ENCODE data around the gene HVCN1.

Gene HVCN1

GRCh38 chr12:110689281-110690126, 589 bp upstream of the HVCN1 start:
- Histone ChIP-seq H3K79me2 (ENCODE audit: low read length) (no peaks in the 10 kb centered on the region), H3K27me3 (ENCODE audit: low read depth, low read length) (peaks cover 17% of the 10 kb centered on the region), H3K4me3 (ENCODE audit: low read length) (peak overlapping the region; percentile 70), H2AFZ (ENCODE audit: low read depth, low read length) (no peak overlapping the region), H3K4me2 (ENCODE audit: low read length) (peak overlapping the region; percentile 51), H3K9ac (ENCODE audit: low read length) (peak overlapping the region; percentile 29), H3K4me1 (ENCODE audit: low read length) (peaks cover 26% of the 10 kb centered on the region), H3K9me3 (ENCODE audit: insufficient read depth, low read length) (no peaks in the 10 kb centered on the region), H3K27ac (ENCODE audit: low read length) (no peak overlapping the region), H4K20me1 (ENCODE audit: insufficient read depth, low read length) (no peaks in the 10 kb centered on the region), H3K36me3 (replicated peaks; ENCODE audit: low read depth, low read length) (no peaks in the 10 kb centered on the region)
- TF ChIP-seq EZH2phosphoT487 (IDR thresholded peaks at IDR 0.05; ENCODE audit: low read depth) (no peak), CTCF (IDR thresholded peaks at IDR 0.05; ENCODE audit: low read depth, low read length) (no peak)

DNA sequence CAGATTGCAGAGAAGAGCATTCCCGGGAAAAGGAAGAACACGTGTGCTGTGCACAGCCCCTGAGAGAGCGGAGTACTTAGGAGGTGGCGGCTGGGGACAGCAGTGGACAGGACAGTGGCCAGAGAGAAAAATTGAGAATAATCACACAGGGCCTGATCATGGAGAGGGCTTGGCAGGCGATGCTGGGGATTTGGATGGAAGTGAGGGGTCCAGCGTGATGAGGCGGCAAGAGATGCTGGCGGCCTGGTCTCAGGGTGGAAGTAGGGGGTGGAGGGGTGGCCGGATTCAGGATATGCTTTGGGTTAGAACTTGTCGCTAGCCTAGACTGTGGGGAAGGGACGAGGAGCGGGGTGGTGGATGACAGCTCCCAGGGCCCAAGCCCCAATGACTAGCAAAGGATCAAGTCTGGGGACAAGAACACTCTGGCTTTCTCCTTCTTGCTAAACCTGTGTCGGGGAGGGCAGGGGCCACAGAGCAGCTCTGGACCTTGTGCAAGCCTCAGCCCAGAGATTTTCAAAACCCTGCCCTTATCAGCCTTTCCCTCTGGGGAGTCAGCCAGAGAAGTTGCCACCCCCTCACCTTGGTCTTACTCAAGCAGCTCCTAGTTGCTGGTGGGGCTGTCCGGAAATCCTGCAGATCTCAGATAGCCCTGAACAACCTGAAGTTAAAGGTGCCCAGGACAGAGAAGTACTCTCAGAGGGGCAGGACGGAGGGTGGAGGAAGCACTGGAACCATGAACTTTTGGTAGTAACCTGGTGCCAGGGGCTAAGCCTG, 1.3 kb downstream of the HVCN1 start:
- Histone ChIP-seq H3K9ac (ENCODE audit: low read length) (no peak overlapping the region), H3K27ac (ENCODE audit: low read length) (no peak overlapping the region), H4K20me1 (ENCODE audit: insufficient read depth, low read length) (no peaks in the 10 kb centered on the region), H3K27me3 (ENCODE audit: low read depth, low read length) (peaks cover 17% of the 10 kb centered on the region), H3K4me1 (ENCODE audit: low read length) (peaks cover 19% of the 10 kb centered on the region), H3K9me3 (ENCODE audit: insufficient read depth, low read length) (no peaks in the 10 kb centered on the region), H3K4me2 (ENCODE audit: low read length) (no peak overlapping the region), H3K4me3 (ENCODE audit: low read length) (no peak overlapping the region), H3K79me2 (ENCODE audit: low read length) (no peaks in the 10 kb centered on the region), H3K36me3 (replicated peaks; ENCODE audit: low read depth, low read length) (no peaks in the 10 kb centered on the region), H2AFZ (ENCODE audit: low read depth, low read length) (no peak overlapping the region)
- no peak for TF ChIP-seq CTCF (IDR thresholded peaks at IDR 0.05; ENCODE audit: low read depth, low read length)
- TF ChIP-seq EZH2phosphoT487 (IDR thresholded peaks at IDR 0.05; ENCODE audit: low read depth), result no peak

- Histone ChIP-seq H3K9me3 (ENCODE audit: insufficient read depth, low read length) (no peaks in the 10 kb centered on the region), H3K4me1 (ENCODE audit: low read length) (peaks cover 18% of the 10 kb centered on the region), H3K36me3 (replicated peaks; ENCODE audit: low read depth, low read length) (no peaks in the 10 kb centered on the region), H3K27me3 (ENCODE audit: low read depth, low read length) (peaks cover 17% of the 10 kb centered on the region), H2AFZ (ENCODE audit: low read depth, low read length) (no peak overlapping the region), H3K4me3 (ENCODE audit: low read length) (no peak overlapping the region), H3K79me2 (ENCODE audit: low read length) (no peaks in the 10 kb centered on the region), H3K27ac (ENCODE audit: low read length) (no peak overlapping the region), H4K20me1 (ENCODE audit: insufficient read depth, low read length) (no peaks in the 10 kb centered on the region), H3K9ac (ENCODE audit: low read length) (no peak overlapping the region), H3K4me2 (ENCODE audit: low read length) (no peak overlapping the region)
- TF ChIP-seq CTCF (IDR thresholded peaks at IDR 0.05; ENCODE audit: low read depth, low read length) (no peak), EZH2phosphoT487 (IDR thresholded peaks at IDR 0.05; ENCODE audit: low read depth) (no peak)
These were observed 2.5 kb downstream of the HVCN1 start for GRCh38 chr12:110686294-110686903.

Data from OCI-LY3 (cell line).